ENCODE measurements around the gene MRPS25.

The MRPS25 gene

GRCh38 chr3:15064835-15065549, at the start of gene MRPS25:
TSS of gene MRPS25 (minus strand) at chr3:15065315. CDS start at chr3:15065194, 121 bp downstream.
- TF ChIP-seq, protein P1, sequence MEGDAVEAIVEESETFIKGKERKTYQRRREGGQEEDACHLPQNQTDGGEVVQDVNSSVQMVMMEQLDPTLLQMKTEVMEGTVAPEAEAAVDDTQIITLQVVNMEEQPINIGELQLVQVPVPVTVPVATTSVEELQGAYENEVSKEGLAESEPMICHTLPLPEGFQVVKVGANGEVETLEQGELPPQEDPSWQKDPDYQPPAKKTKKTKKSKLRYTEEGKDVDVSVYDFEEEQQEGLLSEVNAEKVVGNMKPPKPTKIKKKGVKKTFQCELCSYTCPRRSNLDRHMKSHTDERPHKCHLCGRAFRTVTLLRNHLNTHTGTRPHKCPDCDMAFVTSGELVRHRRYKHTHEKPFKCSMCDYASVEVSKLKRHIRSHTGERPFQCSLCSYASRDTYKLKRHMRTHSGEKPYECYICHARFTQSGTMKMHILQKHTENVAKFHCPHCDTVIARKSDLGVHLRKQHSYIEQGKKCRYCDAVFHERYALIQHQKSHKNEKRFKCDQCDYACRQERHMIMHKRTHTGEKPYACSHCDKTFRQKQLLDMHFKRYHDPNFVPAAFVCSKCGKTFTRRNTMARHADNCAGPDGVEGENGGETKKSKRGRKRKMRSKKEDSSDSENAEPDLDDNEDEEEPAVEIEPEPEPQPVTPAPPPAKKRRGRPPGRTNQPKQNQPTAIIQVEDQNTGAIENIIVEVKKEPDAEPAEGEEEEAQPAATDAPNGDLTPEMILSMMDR (IDR thresholded peaks at IDR 0.05; ENCODE audit: low read depth, low read length, missing control alignments) = no peak

DNA sequence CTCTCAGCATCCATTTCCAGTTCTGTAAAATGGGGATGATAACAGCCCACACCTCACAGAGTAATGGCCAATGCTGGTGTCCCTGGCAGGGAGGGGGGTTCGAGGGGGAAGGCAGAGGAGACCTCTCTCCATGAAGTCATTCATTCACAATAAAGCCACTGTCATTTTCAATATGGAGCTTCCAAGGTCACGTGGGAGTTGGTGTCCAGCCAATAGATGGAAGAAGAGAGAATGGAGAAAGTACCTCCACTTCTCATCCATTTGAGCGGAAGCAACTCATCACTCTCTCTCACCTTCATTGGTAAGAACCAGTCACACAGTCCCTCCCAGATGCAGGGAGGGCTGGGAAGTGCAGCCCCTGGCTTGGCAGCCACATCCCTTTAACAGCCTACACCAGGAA, 48.8 kb upstream of the MRPS25 start:
- TF ChIP-seq, protein P1 (IDR thresholded peaks at IDR 0.05; ENCODE audit: low read depth, low read length, missing control alignments) = no peak
- H3K4me3 ChIP-seq (ENCODE audit: low read depth, low read length) = no peak overlapping the region
- DNase-seq (ENCODE audit: low read depth) = no peak

More at GRCh38 chr3:15064835-15065549, at the start of gene MRPS25:
- peak; percentile 70 for DNase-seq (ENCODE audit: low read depth)
- peak within 1 kb of the TSS; percentile 91 for H3K4me3 ChIP-seq (ENCODE audit: low read depth, low read length)

- no peak overlapping the region for H3K4me3 ChIP-seq (ENCODE audit: low read depth, low read length)
- TF ChIP-seq, protein P1 (IDR thresholded peaks at IDR 0.05; ENCODE audit: low read depth, low read length, missing control alignments) = no peak
- no peak for DNase-seq (ENCODE audit: low read depth)
These were observed 48.4 kb upstream of the MRPS25 start for GRCh38 chr3:15113471-15113870.

DNA sequence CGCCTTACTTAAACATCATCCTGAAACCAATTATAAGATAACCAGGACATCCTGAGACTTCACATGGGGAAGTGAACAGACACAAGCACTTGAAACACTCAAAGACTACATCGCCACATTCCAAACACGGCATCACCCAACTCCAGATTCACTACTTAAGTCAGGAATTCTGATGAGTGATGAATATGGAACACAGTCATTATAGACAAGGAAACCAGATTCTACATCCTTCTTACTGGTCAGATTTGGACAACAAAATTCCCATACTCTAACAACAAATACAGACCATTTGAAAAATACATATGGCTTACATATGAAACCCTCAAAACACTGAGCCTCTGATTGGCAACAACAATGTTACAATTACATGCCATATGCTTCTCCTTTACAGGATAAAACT, 46.9 kb upstream of the MRPS25 start:
- no peak overlapping the region for H3K4me3 ChIP-seq (ENCODE audit: low read depth, low read length)
- DNase-seq (ENCODE audit: low read depth) = no peak
- TF ChIP-seq, protein P1 (IDR thresholded peaks at IDR 0.05; ENCODE audit: low read depth, low read length, missing control alignments) = no peak

DNA sequence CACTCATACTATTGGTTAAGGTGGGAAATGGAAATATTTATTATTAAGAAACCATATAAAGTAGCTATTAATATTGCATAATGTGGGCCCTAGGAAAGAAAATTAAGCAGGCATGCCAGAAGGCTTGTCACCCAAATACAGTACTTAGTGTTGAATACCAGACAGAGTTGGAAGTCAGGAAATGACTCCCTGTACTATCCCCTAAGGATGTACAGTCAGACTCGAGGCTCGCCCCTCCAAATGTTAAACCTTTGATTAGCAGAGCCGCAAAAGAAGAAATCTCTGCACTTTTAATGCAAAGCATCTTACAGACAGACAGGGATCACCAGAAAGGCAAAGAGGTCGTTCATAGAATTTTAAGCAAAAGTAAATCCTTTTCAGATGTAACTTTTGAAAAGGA, 45.1 kb upstream of the MRPS25 start:
- no peak overlapping the region for H3K4me3 ChIP-seq (ENCODE audit: low read depth, low read length)
- TF ChIP-seq, protein P1 (IDR thresholded peaks at IDR 0.05; ENCODE audit: low read depth, low read length, missing control alignments) = no peak
- DNase-seq (ENCODE audit: low read depth) = no peak

DNA sequence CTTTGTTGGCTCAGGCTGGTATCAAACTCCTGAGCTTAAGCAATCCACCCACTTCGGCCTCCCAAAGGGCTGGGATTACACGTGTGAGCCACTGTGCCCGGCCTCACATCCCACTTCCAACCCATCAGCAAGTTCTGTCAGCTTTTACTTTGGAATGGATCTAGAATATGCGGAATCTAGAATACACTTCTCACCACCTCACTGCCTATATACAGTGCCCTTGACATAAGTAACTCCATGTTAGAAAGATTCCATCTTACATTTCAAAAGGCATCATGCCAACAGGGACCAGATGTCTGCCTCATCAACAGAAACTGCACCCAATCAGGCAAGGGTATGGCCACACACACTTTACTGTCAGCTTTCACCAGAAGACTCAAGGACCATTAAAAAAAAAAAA, 43.8 kb upstream of the MRPS25 start:
- H3K4me3 ChIP-seq (ENCODE audit: low read depth, low read length) = no peak overlapping the region
- TF ChIP-seq, protein P1 (IDR thresholded peaks at IDR 0.05; ENCODE audit: low read depth, low read length, missing control alignments) = no peak
- DNase-seq (ENCODE audit: low read depth) = no peak

DNA sequence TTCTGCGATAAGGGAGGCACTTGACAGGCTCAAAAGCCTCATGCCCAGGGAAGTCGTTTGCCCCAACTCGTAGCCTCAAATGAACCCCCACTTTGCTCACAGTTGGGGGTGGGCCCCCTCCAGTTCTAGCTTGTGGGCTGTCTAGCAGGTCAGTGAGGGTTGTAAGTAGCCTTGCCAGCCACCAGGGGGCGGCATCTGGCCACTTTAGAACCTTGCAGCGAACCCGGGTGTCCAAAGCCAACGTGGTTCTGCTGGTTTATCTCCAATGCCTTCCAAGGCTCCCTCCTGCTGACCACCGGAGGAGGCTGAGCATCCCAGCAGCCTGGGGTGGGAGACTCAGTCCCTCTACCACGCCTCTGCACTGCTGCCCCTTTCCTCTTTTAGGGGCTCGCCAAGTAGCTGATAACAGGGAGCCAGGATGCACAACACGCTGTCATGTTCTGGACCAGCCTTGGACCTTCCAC, 43.0 kb upstream of the MRPS25 start:
- H3K4me3 ChIP-seq (ENCODE audit: low read depth, low read length) = no peak overlapping the region
- TF ChIP-seq, protein P1 (IDR thresholded peaks at IDR 0.05; ENCODE audit: low read depth, low read length, missing control alignments) = peak; percentile 98
- DNase-seq (ENCODE audit: low read depth) = peak; percentile 52
